MM.1S (cell line): ENCODE data around the gene SBF1.

Experiments
- DNase-seq: peaks from one replicate; pipeline ENCODE4 v3.0.0-alpha.2; 2015
- H2AFZ ChIP-seq: fragments of 300-600 bp; sonication (generic); 2 replicates; pipeline ENCODE4 v1.6.0; 2016; ENCODE audit warnings: antibody characterized with exemption, low read length
- H3F3A ChIP-seq: fragments of 300-600 bp; sonication (generic); 2 replicates; pipeline ENCODE4 v1.6.1; 2016; ENCODE audit warnings: mild to moderate bottlenecking, antibody characterized with exemption, low read length, moderate library complexity, mixed read lengths; ENCODE audit not compliant: insufficient read depth
- H3K27ac ChIP-seq: fragments of 300-600 bp; sonication (generic); 2 replicates; pipeline ENCODE4 v1.5.1; 2016; ENCODE audit warnings: mild to moderate bottlenecking, low read length
- H3K27me3 ChIP-seq: fragments of 300-600 bp; sonication (generic); replicated peaks from 2 replicates; pipeline ENCODE4 v1.6.0; 2016; ENCODE audit warnings: low read length; ENCODE audit not compliant: insufficient read depth
- H3K36me3 ChIP-seq: fragments of 300-600 bp; sonication (generic); replicated peaks from 2 replicates; pipeline ENCODE4 v1.6.1; 2016; ENCODE audit warnings: mild to moderate bottlenecking, low read length, mixed read lengths; ENCODE audit not compliant: insufficient read depth
- H3K4me1 ChIP-seq: fragments of 300-600 bp; sonication (generic); 2 replicates; pipeline ENCODE4 v1.6.1; 2016; ENCODE audit warnings: low read length, mixed read lengths
- H3K4me2 ChIP-seq: fragments of 300-600 bp; sonication (generic); 2 replicates; pipeline ENCODE4 v1.6.0; 2016; ENCODE audit warnings: low read depth, low read length
- H3K4me3 ChIP-seq: fragments of 300-600 bp; sonication (generic); 2 replicates; pipeline ENCODE4 v1.5.1; 2016; ENCODE audit warnings: low read length, mixed read lengths
- H3K79me2 ChIP-seq: fragments of 300-600 bp; sonication (generic); 2 replicates; pipeline ENCODE4 v1.6.1; 2016; ENCODE audit warnings: mixed run types, low read length, mixed read lengths
- H3K9ac ChIP-seq: fragments of 300-600 bp; sonication (generic); 2 replicates; pipeline ENCODE4 v1.6.1; 2016; ENCODE audit warnings: low read length, mixed read lengths
- H3K9me2 ChIP-seq: fragments of 300-600 bp; sonication (generic); replicated peaks from 2 replicates; pipeline ENCODE4 v1.6.1; 2016; ENCODE audit warnings: mild to moderate bottlenecking, low read length, mixed read lengths; ENCODE audit not compliant: insufficient read depth
- H3K9me3 ChIP-seq: fragments of 300-600 bp; sonication (generic); replicated peaks from 2 replicates; pipeline ENCODE4 v1.6.1; 2016; ENCODE audit warnings: mild to moderate bottlenecking, low read length, mixed read lengths; ENCODE audit not compliant: insufficient read depth
- H4K20me1 ChIP-seq: fragments of 300-600 bp; sonication (generic); 2 replicates; pipeline ENCODE4 v1.6.1; 2016; ENCODE audit warnings: mild to moderate bottlenecking, low read length, moderate library complexity, mixed read lengths; ENCODE audit not compliant: insufficient read depth
- EZH2 ChIP-seq: fragments of 300-600 bp; sonication (generic); optimal IDR thresholded peaks from 2 replicates; pipeline ENCODE3; 2017; ENCODE audit warnings: low read depth, mild to moderate bottlenecking, antibody characterized with exemption, low read length, mixed read lengths
- EZH2phosphoT487 ChIP-seq: fragments of 300-600 bp; sonication (generic); IDR thresholded peaks from 2 replicates; pipeline ENCODE4 v1.6.1; 2018; ENCODE audit warnings: antibody characterized with exemption, low read length
- TF ChIP-seq, protein P1 (sequence below): fragments of 300-600 bp; sonication (generic); IDR thresholded peaks from 2 replicates; pipeline ENCODE4 v1.5.1; 2016; ENCODE audit warnings: antibody characterized with exemption, low read length, mixed read lengths

Gene SBF1

DNA sequence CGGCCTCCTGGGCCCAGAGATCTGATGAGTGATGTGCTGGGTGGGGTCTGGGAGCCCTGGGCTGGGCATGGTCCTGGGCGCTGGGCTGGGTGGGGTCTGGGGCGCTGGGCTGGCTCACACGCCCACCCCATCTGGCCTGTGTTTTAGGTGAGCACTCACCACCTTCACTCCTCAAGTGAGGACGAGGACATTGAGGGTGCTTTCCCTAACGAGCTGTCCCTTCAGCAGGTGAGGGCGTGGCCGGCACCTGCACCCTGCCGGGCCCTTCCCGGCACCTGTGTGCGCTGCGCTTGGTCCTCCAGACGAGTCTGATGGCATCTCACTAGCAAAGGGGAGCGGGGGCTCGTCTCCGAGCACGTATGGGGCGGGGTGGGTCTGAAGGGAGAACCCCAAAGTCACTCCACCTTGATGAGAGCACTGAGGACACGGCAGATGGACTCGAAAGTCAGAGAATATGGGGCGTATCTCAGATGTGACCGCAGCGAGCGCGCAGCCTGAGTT, 37.9 kb downstream of the SBF1 start:
- Histone ChIP-seq H3K79me2 (no peaks in the 10 kb centered on the region), H3K4me2 (no peak overlapping the region), H3K9me3 (no peaks in the 10 kb centered on the region), H3K36me3 (0 out of 2 replicates have a peak, but pooled peaks cover 3% of the 10 kb centered on the region), H3K9ac (no peak overlapping the region), H3K4me3 (no peak overlapping the region), H2AFZ (no peak overlapping the region), H4K20me1 (no peaks in the 10 kb centered on the region), H3F3A (no peaks in the 10 kb centered on the region), H3K27me3 (no peaks in the 10 kb centered on the region), H3K27ac (no peak overlapping the region), H3K9me2 (no peaks in the 10 kb centered on the region), H3K4me1 (no peaks in the 10 kb centered on the region)
- no peak for DNase-seq
- TF ChIP-seq EZH2: no peak
- TF ChIP-seq, protein P1, sequence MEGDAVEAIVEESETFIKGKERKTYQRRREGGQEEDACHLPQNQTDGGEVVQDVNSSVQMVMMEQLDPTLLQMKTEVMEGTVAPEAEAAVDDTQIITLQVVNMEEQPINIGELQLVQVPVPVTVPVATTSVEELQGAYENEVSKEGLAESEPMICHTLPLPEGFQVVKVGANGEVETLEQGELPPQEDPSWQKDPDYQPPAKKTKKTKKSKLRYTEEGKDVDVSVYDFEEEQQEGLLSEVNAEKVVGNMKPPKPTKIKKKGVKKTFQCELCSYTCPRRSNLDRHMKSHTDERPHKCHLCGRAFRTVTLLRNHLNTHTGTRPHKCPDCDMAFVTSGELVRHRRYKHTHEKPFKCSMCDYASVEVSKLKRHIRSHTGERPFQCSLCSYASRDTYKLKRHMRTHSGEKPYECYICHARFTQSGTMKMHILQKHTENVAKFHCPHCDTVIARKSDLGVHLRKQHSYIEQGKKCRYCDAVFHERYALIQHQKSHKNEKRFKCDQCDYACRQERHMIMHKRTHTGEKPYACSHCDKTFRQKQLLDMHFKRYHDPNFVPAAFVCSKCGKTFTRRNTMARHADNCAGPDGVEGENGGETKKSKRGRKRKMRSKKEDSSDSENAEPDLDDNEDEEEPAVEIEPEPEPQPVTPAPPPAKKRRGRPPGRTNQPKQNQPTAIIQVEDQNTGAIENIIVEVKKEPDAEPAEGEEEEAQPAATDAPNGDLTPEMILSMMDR: no peak
- no peak for TF ChIP-seq EZH2phosphoT487

DNA sequence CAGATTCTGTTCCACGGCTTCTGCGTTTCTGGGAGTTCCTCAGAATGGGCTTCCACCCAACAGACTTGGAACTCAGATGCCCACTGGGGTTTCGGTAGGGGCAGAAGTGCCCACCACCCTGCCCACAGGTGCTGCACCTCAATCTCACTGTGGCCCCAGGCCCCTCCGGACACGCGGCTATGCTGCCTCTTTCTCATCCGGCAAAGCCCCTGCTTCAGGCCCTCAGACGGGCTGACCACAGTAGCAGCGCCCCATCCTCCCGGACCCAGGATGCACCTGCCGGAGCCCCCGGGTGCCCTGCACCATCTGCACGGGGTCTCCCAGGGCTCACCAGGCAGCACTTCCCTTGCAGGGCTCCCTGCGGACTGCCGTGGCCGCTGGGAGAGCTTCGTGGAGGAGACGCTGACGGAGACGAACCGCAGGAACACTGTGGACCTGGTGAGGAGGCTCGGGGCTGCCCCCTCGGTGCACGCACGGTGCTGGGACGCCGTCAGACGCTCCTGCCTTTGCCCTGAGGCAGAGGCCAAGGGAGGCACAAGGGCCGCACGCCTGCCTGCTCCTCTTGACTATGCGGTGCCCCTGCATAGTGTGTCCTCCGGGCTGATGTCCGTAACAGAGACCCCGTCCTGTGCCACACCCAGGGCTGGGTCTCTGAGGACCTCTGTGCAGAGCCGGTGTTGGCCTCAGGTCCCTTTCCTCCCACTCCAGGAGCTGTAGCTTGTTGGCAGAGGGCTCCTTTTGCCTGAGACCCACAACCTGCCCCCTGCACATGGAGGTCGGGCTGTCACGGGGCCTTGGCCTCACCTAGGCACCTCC, 38.6 kb downstream of the SBF1 start:
- Histone ChIP-seq H3K79me2 (no peaks in the 10 kb centered on the region), H4K20me1 (no peaks in the 10 kb centered on the region), H3F3A (no peaks in the 10 kb centered on the region), H3K4me1 (no peaks in the 10 kb centered on the region), H3K9me3 (no peaks in the 10 kb centered on the region), H3K9me2 (no peaks in the 10 kb centered on the region), H3K4me3 (no peak overlapping the region), H3K27ac (no peak overlapping the region), H2AFZ (no peak overlapping the region), H3K27me3 (no peaks in the 10 kb centered on the region), H3K4me2 (no peak overlapping the region), H3K36me3 (0 out of 2 replicates have a peak, but pooled peaks cover 3% of the 10 kb centered on the region), H3K9ac (no peak overlapping the region)
- no peak for TF ChIP-seq EZH2
- no peak for TF ChIP-seq EZH2phosphoT487
- TF ChIP-seq, protein P1: no peak
- DNase-seq: no peak

DNA sequence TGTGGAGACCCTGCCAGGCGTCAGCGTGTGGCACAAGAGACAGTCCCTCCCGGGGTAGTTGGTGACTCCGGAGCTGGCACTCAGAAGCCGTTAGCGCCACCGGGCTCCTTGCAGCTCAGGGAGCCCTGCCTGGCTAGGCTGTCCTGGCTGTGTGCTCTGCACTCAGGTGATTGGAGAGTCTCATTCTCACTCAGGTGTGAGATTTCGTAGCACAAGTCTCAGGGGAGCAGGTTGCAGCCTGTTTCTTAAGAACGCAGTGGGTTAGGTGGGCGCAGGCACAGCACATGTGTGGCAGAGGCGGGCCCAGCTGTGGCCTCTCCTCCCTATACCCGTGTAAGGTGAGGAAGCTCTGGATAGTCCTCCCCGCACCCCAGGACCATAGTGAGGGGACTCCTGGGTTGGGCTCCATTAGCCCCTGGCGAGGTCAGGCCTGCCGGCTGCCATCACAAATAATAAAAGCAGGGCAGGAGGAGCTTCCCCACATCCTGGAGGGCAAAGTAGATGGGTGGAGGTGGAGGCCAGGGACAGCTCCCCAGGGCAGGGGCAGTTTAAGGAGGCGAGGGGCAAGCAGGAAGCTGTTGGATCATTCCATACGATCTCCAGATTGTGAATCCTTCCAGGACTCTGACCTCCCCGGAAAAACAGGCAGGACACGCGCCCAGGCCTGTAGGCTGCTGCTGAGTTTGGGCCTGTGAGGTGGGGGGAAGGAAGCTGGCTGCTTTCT, 39.4 kb downstream of the SBF1 start:
- Histone ChIP-seq H4K20me1 (no peaks in the 10 kb centered on the region), H2AFZ (no peak overlapping the region), H3K9me3 (no peaks in the 10 kb centered on the region), H3K9me2 (no peaks in the 10 kb centered on the region), H3K79me2 (no peaks in the 10 kb centered on the region), H3K4me2 (no peak overlapping the region), H3K9ac (no peak overlapping the region), H3K4me1 (no peaks in the 10 kb centered on the region), H3K36me3 (0 out of 2 replicates have a peak, but pooled peaks cover 3% of the 10 kb centered on the region), H3K27me3 (no peaks in the 10 kb centered on the region), H3K4me3 (no peak overlapping the region), H3K27ac (no peak overlapping the region), H3F3A (no peaks in the 10 kb centered on the region)
- DNase-seq: no peak
- TF ChIP-seq EZH2: no peak
- TF ChIP-seq, protein P1: no peak
- no peak for TF ChIP-seq EZH2phosphoT487
